GM06990 (cell line): ENCODE data around the gene TMEM106A.
"Not testable (repeated sequence)": the region's sequence is repeated elsewhere in the genome, so short reads cannot be mapped to it uniquely, and the experiment has no call there.

Source experiments
- DNase-seq: peaks from one replicate; pipeline ENCODE4 v3.0.0-alpha.2; 2011; ENCODE audit not compliant: insufficient read length; ENCODE audit errors: extremely low read depth
- H3K27me3 ChIP-seq: replicated peaks from 2 replicates; pipeline ENCODE4 v1.6.0; 2011; ENCODE audit warnings: low read length; ENCODE audit not compliant: control insufficient read depth, insufficient read depth
- H3K36me3 ChIP-seq: 2 replicates; pipeline ENCODE4 v1.5.1; 2011; ENCODE audit warnings: low read length; ENCODE audit not compliant: control insufficient read depth, insufficient read depth
- H3K4me3 ChIP-seq: replicated peaks from 2 replicates; pipeline ENCODE4 v1.5.1; 2011; ENCODE audit warnings: low read depth, mild to moderate bottlenecking, control low read depth, low read length
- CTCF ChIP-seq: IDR thresholded peaks from 2 replicates; pipeline ENCODE4 v1.5.1; 2011; ENCODE audit warnings: low read length, control low read depth, mild to moderate bottlenecking, inconsistent platforms; ENCODE audit not compliant: insufficient read depth, poor library complexity, severe bottlenecking

Gene TMEM106A

DNA sequence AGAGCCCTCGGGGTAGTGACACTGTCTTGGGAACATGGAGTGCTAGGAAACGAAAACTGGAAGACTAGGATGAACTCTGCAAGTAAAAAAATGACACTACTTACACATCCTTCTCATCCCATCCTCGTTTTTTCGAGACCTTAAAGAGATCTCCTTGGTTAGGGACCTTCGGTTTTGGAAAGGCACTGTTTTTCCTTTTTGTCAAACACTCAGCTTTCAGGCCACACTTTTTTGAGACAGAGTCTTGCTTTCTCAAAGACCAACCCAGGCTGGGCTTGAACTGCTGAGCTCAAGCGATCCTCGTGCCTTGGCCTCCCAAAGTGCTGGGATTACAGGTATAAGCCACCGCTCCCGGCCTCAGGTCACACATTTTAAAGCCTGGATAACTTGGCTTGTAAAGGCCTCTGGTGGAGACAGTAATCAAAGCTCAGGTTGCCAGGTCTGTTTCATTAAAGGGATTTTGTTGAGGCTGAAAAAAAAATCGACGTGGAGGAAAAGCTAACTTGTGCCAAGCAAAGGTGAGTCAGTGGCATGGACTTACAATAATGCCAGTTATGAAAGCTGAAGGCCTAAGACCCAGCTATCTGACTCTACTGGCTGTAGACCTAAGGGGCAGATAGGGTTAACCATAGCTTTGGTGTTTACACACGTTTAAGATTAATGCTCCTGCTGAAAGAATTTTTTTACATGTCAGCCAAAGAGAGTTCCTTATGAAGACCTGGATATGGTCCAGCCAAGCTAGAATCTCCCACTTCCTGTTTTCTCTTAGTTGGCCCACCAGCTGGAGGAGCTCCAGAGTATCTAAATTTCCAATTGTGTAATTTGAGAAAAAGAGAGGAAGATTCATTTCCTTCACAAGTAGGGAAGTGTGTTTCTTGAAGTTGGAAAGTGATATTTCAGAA, 39.8 kb upstream of the TMEM106A start:
- Histone ChIP-seq H3K4me3 (peak overlapping the region; percentile 80), H3K36me3 (no peaks in the 10 kb centered on the region; the same call in 1 of the 2 replicates), H3K27me3 (no peaks in the 10 kb centered on the region)
- peak; percentile 20 for DNase-seq
- TF ChIP-seq CTCF: no peak

GRCh38 chr17:43175213-43176118, 36.2 kb upstream of the TMEM106A start:
- Histone ChIP-seq H3K36me3 (peaks cover 1% of the 10 kb centered on the region), H3K4me3 (no peak overlapping the region), H3K27me3 (no peaks in the 10 kb centered on the region)
- no peak for TF ChIP-seq CTCF
- DNase-seq: no peak

- DNase-seq: no peak
- H3K27me3 ChIP-seq: no peaks in the 10 kb centered on the region
- no peak for TF ChIP-seq CTCF
- peaks cover 6% of the 10 kb centered on the region for H3K36me3 ChIP-seq
- no peak overlapping the region for H3K4me3 ChIP-seq
Measured at GRCh38 chr17:43176119-43176570, 35.5 kb upstream of the TMEM106A start.

DNA sequence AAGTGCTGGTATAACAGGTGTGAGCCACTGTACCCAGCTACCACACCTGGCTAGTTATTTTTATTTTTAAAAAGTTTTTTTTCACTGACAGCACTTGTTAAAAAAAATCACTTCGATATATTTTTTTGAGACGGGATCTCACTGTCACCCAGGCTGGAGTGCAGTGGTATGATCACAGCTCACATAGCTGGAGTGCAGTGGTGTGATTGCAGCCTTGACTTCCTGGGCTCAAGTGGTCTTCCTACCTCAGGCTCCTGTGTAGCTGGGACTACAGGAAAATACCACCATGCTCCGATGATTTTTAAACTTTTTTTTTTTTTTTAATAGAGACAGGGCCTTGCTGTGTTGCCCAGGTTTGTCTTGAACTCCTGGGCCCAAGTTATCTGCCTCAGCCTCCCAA, 27.8 kb upstream of the TMEM106A start:
- DNase-seq: no peak
- peaks cover 5% of the 10 kb centered on the region for H3K36me3 ChIP-seq
- H3K4me3 ChIP-seq: no peak overlapping the region
- H3K27me3 ChIP-seq: no peaks in the 10 kb centered on the region
- no peak for TF ChIP-seq CTCF

DNA sequence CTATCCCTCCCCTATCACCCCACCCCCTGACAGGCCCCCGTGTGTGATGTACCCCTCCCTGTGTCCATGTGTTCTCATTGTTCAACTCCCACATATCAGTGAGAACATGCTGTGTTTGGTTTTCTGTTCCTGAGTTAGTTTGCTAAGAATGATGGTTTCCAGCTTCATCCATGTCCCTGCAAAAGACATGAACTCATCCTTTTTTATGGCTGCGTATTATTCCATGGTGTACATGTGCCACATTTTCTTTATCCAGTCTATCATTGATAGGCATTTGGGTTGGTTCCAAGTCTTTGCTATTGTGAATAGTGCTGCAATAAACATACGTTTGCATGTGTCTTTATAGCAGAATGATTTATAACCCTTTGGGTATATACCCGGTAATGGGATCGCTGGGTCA, 25.0 kb upstream of the TMEM106A start:
- H3K27me3 ChIP-seq, DNase-seq, H3K4me3 ChIP-seq: not testable (repeated sequence)
- H3K36me3 ChIP-seq: peaks cover 10% of the 10 kb centered on the region

- Histone ChIP-seq H3K27me3 (no peaks in the 10 kb centered on the region), H3K4me3 (no peak overlapping the region), H3K36me3 (peaks cover 32% of the 10 kb centered on the region)
- TF ChIP-seq CTCF: no peak
- no peak for DNase-seq
Measured at GRCh38 chr17:43193251-43193650, 18.4 kb upstream of the TMEM106A start.
